Measurements from ENCODE around the gene NET1.

The NET1 gene

GRCh38 chr10:5411941-5412276, 448 bp upstream of the NET1 start:
- Histone ChIP-seq H3K27me3 (no peaks in the 10 kb centered on the region), H3K4me1 (peaks cover 11 to 22% (median 14%) of the 10 kb centered on the region in 10 experiments; a peak in 19 of 20 replicates), H3K4me3 (peak overlapping the region; percentile 70 to 87 (median 78)), H3K9me3 (replicated peaks in 1 of 11) (peaks cover 22 to 39% (median 36%) of the 10 kb centered on the region in 11 experiments), H3K27ac (peak overlapping the region in 8 of 11 experiments; percentile 79 to 90 (median 81); a peak in 10 of 22 replicates), H3K36me3 (peaks cover 0 to 14% (median 8%) of the 10 kb centered on the region in 11 experiments; a peak in 18 of 22 replicates), H3K9ac (peak overlapping the region; percentile 79 to 91 (median 87); a peak in 19 of 22 replicates), H4K20me1 (no peaks in the 10 kb centered on the region), H3K4me2 (peak overlapping the region; percentile 54 to 90 (median 73))
- TF ChIP-seq Cebpa-rat (IDR thresholded peaks at IDR 0.05), result no peak

- Histone ChIP-seq H3K9ac (peak overlapping the region; percentile 56 to 90 (median 78); a peak in 20 of 22 replicates), H3K27ac (peak overlapping the region in 7 of 11 experiments; percentile 31 to 90 (median 47); a peak in 13 of 22 replicates), H3K4me3 (peak overlapping the region; percentile 70 to 87 (median 78)), H3K4me2 (peak overlapping the region; percentile 76 to 98 (median 90)), H3K9me3 (replicated peaks in 1 of 11) (peaks cover 22 to 42% (median 38%) of the 10 kb centered on the region in 11 experiments), H3K27me3 (no peaks in the 10 kb centered on the region), H4K20me1 (no peaks in the 10 kb centered on the region), H3K4me1 (peaks cover 11 to 22% (median 14%) of the 10 kb centered on the region in 10 experiments; a peak in 19 of 20 replicates), H3K36me3 (peaks cover 0 to 27% (median 16%) of the 10 kb centered on the region in 11 experiments; a peak in 18 of 22 replicates)
- TF ChIP-seq Cebpa-rat (IDR thresholded peaks at IDR 0.05), result no peak
Observed at GRCh38 chr10:5413012-5413938, 918 bp downstream of the NET1 start.

GRCh38 chr10:5416981-5417380, 4.6 kb downstream of the NET1 start:
- Histone ChIP-seq H3K27me3 (no peaks in the 10 kb centered on the region), H3K4me1 (peaks cover 9 to 20% (median 13%) of the 10 kb centered on the region in 10 experiments; a peak in 19 of 20 replicates), H3K9me3 (replicated peaks in 1 of 11) (peaks cover 41 to 69% (median 63%) of the 10 kb centered on the region in 11 experiments), H3K27ac (no peak overlapping the region), H3K4me2 (no peak overlapping the region), H3K9ac (no peak overlapping the region), H3K36me3 (peaks cover 0 to 54% (median 22%) of the 10 kb centered on the region in 11 experiments; a peak in 18 of 22 replicates), H4K20me1 (no peaks in the 10 kb centered on the region), H3K4me3 (no peak overlapping the region)
- TF ChIP-seq Cebpa-rat (IDR thresholded peaks at IDR 0.05), result no peak

- Histone ChIP-seq H3K27me3 (no peaks in the 10 kb centered on the region), H3K9ac (no peak overlapping the region), H3K36me3 (peaks cover 0 to 54% (median 24%) of the 10 kb centered on the region in 11 experiments; a peak in 18 of 22 replicates), H3K27ac (no peak overlapping the region), H3K9me3 (replicated peaks in 1 of 11) (peaks cover 41 to 71% (median 65%) of the 10 kb centered on the region in 11 experiments), H3K4me1 (peaks cover 4 to 11% (median 7%) of the 10 kb centered on the region in 10 experiments; a peak in 18 of 20 replicates), H3K4me2 (no peak overlapping the region), H4K20me1 (no peaks in the 10 kb centered on the region), H3K4me3 (no peak overlapping the region)
- no peak for TF ChIP-seq Cebpa-rat (IDR thresholded peaks at IDR 0.05)
Observed at GRCh38 chr10:5418584-5418983, 6.2 kb downstream of the NET1 start.

GRCh38 chr10:5419466-5420094, 7.2 kb downstream of the NET1 start:
- no peak overlapping the region for H3K27ac ChIP-seq
- peaks cover 0 to 54% (median 24%) of the 10 kb centered on the region in 11 experiments; a peak in 18 of 22 replicates for H3K36me3 ChIP-seq
- no peak overlapping the region for H3K9ac ChIP-seq
- no peaks in the 10 kb centered on the region for H4K20me1 ChIP-seq
- peaks cover 41 to 71% (median 65%) of the 10 kb centered on the region in 11 experiments for H3K9me3 ChIP-seq (replicated peaks in 1 of 11)
- H3K27me3 ChIP-seq, result no peaks in the 10 kb centered on the region
- no peak overlapping the region for H3K4me3 ChIP-seq
- no peak overlapping the region for H3K4me2 ChIP-seq
- peaks cover 0 to 5% (median 0%) of the 10 kb centered on the region in 10 experiments; a peak in 3 of 20 replicates for H3K4me1 ChIP-seq
- no peak for TF ChIP-seq Cebpa-rat (IDR thresholded peaks at IDR 0.05)

- no peaks in the 10 kb centered on the region for H3K27me3 ChIP-seq
- H3K27ac ChIP-seq, result no peak overlapping the region
- peaks cover 0 to 17% (median 1%) of the 10 kb centered on the region in 10 experiments; a peak in 11 of 20 replicates for H3K4me1 ChIP-seq
- no peak overlapping the region for H3K9ac ChIP-seq
- TF ChIP-seq Cebpa-rat (IDR thresholded peaks at IDR 0.05), result no peak
- H3K9me3 ChIP-seq (replicated peaks in 1 of 11), result peaks cover 20 to 38% (median 33%) of the 10 kb centered on the region in 11 experiments
- H3K4me3 ChIP-seq, result no peak overlapping the region
- 0 out of 22 replicates have a peak, but pooled peaks cover 0 to 4% (median 0%) of the 10 kb centered on the region in 11 experiments for H4K20me1 ChIP-seq
- H3K4me2 ChIP-seq, result no peak overlapping the region
- peaks cover 0 to 46% (median 14%) of the 10 kb centered on the region in 11 experiments; a peak in 13 of 22 replicates for H3K36me3 ChIP-seq
Observed at GRCh38 chr10:5423771-5424170, 11.4 kb downstream of the NET1 start.

- TF ChIP-seq Cebpa-rat (IDR thresholded peaks at IDR 0.05), result no peak
- Histone ChIP-seq H3K4me1 (peaks cover 0 to 17% (median 1%) of the 10 kb centered on the region in 10 experiments; a peak in 11 of 20 replicates), H3K9me3 (replicated peaks in 1 of 11) (peaks cover 11 to 28% (median 23%) of the 10 kb centered on the region in 11 experiments), H3K27me3 (no peaks in the 10 kb centered on the region), H3K9ac (no peak overlapping the region), H3K4me3 (no peak overlapping the region), H3K27ac (no peak overlapping the region), H3K36me3 (peaks cover 0 to 47% (median 21%) of the 10 kb centered on the region in 11 experiments; a peak in 14 of 22 replicates), H3K4me2 (no peak overlapping the region), H4K20me1 (0 out of 22 replicates have a peak, but pooled peaks cover 0 to 4% (median 0%) of the 10 kb centered on the region in 11 experiments)
Observed at GRCh38 chr10:5424751-5425150, 12.4 kb downstream of the NET1 start.

GRCh38 chr10:5428133-5428532, 15.8 kb downstream of the NET1 start:
- peaks cover 0 to 63% (median 30%) of the 10 kb centered on the region in 11 experiments; a peak in 19 of 22 replicates for H3K36me3 ChIP-seq
- no peaks in the 10 kb centered on the region for H3K27me3 ChIP-seq
- 0 out of 22 replicates have a peak, but pooled peaks cover 0 to 4% (median 0%) of the 10 kb centered on the region in 11 experiments for H4K20me1 ChIP-seq
- H3K4me3 ChIP-seq, result no peak overlapping the region
- peaks cover 0 to 8% (median 0%) of the 10 kb centered on the region in 11 experiments; a peak in 6 of 22 replicates for H3K9me3 ChIP-seq (replicated peaks in 1 of 11)
- H3K27ac ChIP-seq, result no peak overlapping the region; a peak in 1 of 22 replicates
- peak overlapping the region in 2 of 11 experiments; percentile 15 to 26; a peak in 1 of 22 replicates for H3K9ac ChIP-seq
- H3K4me2 ChIP-seq, result peak overlapping the region in 4 of 11 experiments; percentile 13 to 53 (median 34); a peak in 5 of 22 replicates
- no peak for TF ChIP-seq Cebpa-rat (IDR thresholded peaks at IDR 0.05)
- peaks cover 0 to 17% (median 1%) of the 10 kb centered on the region in 10 experiments; a peak in 11 of 20 replicates for H3K4me1 ChIP-seq
